ENCODE results near the gene ANKFN1.

DNA sequence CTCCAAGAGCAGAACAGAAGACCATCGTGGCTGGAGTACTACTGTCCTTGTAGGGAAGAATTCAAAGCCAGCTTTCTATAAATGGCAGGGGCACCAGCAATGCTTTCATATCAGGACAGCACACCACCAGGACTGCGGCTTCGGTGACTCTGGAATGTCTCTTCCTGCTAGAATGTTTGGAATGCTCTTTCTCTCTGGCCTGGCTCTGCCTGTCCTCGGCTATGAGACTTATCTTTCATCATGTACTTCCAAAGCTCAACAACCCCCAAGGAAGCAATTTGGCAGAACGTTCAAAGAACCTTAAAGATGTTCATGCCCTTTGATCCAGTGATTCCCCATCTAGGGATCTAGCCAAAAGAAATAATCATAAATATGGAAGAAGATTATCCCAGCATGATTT is 387.6 kb downstream of the ANKFN1 start:
- TF ChIP-seq, protein P1, sequence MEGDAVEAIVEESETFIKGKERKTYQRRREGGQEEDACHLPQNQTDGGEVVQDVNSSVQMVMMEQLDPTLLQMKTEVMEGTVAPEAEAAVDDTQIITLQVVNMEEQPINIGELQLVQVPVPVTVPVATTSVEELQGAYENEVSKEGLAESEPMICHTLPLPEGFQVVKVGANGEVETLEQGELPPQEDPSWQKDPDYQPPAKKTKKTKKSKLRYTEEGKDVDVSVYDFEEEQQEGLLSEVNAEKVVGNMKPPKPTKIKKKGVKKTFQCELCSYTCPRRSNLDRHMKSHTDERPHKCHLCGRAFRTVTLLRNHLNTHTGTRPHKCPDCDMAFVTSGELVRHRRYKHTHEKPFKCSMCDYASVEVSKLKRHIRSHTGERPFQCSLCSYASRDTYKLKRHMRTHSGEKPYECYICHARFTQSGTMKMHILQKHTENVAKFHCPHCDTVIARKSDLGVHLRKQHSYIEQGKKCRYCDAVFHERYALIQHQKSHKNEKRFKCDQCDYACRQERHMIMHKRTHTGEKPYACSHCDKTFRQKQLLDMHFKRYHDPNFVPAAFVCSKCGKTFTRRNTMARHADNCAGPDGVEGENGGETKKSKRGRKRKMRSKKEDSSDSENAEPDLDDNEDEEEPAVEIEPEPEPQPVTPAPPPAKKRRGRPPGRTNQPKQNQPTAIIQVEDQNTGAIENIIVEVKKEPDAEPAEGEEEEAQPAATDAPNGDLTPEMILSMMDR (IDR thresholded peaks at IDR 0.05; ENCODE audit: low read depth, low read length, poor library complexity, severe bottlenecking): no peak
- TF ChIP-seq EZH2phosphoT487 (IDR thresholded peaks at IDR 0.05; ENCODE audit: borderline replicate concordance, low read length): no peak

All from DOHH2 (cell line).